RWPE1 (cell line): ENCODE data around the gene BIK.

Experiments used
- CTCF ChIA-PET: fragments of 350-600 bp; sonication (Branson Sonifier 250); formaldehyde crosslinking; extraction: SDS; loops from one replicate; lab custom pipeline; 2021; lab: Yijun Ruan, JAX
- POLR2A ChIA-PET: fragments of 400-600 bp; formaldehyde crosslinking; extraction: SDS; loops from one replicate; lab custom pipeline; 2020; ENCODE audit warnings: antibody characterized with exemption; ENCODE audit not compliant: low non-redundant PET; lab: Yijun Ruan, JAX
- DNase-seq: peaks from one replicate; pipeline ENCODE4 v3.0.0; 2012; ENCODE audit warnings: low spot score
- H3K27ac ChIP-seq: fragments of 450-650 bp; 2 replicates; pipeline ENCODE4 v1.5.1; 2017
- CTCF ChIP-seq: fragments of 450-650 bp; conservative IDR thresholded peaks from 2 replicates; pipeline ENCODE4 v1.5.1; 2017; ENCODE audit warnings: low read depth, mild to moderate bottlenecking

The BIK gene

GRCh38 chr22:43168471-43169309 lies 58.1 kb downstream of the BIK start:
- DNase-seq = no peak
- ChIA-PET CTCF (no interaction called here), POLR2A (no interaction called here)
- H3K27ac ChIP-seq = peak overlapping the region; percentile 56
- TF ChIP-seq CTCF = no peak

- POLR2A ChIA-PET = no interaction called here
- TF ChIP-seq CTCF = no peak
- H3K27ac ChIP-seq = peak overlapping the region; percentile 56
- no peak for DNase-seq
- CTCF ChIA-PET = no interaction called here
Observed at GRCh38 chr22:43169310-43170130, 59.0 kb downstream of the BIK start.

- no peak for DNase-seq
- no peak for TF ChIP-seq CTCF
- POLR2A ChIA-PET = no interaction called here
- peak overlapping the region; percentile 56 for H3K27ac ChIP-seq
- CTCF ChIA-PET = no interaction called here
Observed at GRCh38 chr22:43170131-43170480, 59.6 kb downstream of the BIK start.

- TF ChIP-seq CTCF = no peak
- POLR2A ChIA-PET = no interaction called here
Observed at GRCh38 chr22:43171019-43171491, 60.5 kb downstream of the BIK start.

GRCh38 chr22:43171607-43172006 lies 61.1 kb downstream of the BIK start:
- no peak for DNase-seq
- peak overlapping the region; percentile 56 for H3K27ac ChIP-seq
- CTCF ChIA-PET = no interaction called here
- no peak for TF ChIP-seq CTCF
- POLR2A ChIA-PET = no interaction called here

More at GRCh38 chr22:43171019-43171491, 60.5 kb downstream of the BIK start:
- CTCF ChIA-PET = no interaction called here
- no peak for DNase-seq
- peak overlapping the region; percentile 56 for H3K27ac ChIP-seq

GRCh38 chr22:43172191-43172590 lies 61.6 kb downstream of the BIK start:
- H3K27ac ChIP-seq = peak overlapping the region; percentile 56; the same call in 1 of the 2 replicates
- ChIA-PET POLR2A (no interaction called here), CTCF (interaction anchor here (0.6 kb wide), 1 partner anchor 37 kb away, joined by 4 read pairs; no protein-coding TSS in a partner anchor)
- TF ChIP-seq CTCF = no peak
- no peak for DNase-seq
